Tibial artery (tissue), 4 donors: Measurements from ENCODE around the gene UVRAG.

Experiments used
- DNase-seq, 2 donors: peaks; one replicate each; pipeline ENCODE4 v3.0.0-alpha.2; 2019
- H3K27ac ChIP-seq, 2 donors: fragments of 200-600 bp; sonication (generic) in 1 of 2; 1 replicate in 1 of 2; 2 replicates in 1 of 2; pipeline ENCODE4 v1.5.1; 2018 to 2019; ENCODE audit warnings: mild to moderate bottlenecking in 1 of 2
- H3K27me3 ChIP-seq, 2 donors: fragments of 200-600 bp; sonication (generic) in 1 of 2; one replicate each; pipeline versions ENCODE4 v1.5.1 to v1.6.0; 2016 to 2019
- H3K36me3 ChIP-seq, 3 donors: fragments of 200-600 bp; sonication (generic) in 2 of 3; one replicate each; pipeline ENCODE4 v1.5.1; 2016 to 2019; ENCODE audit warnings: mild to moderate bottlenecking in 2 of 3
- H3K4me1 ChIP-seq, 4 donors: fragments of 200-600 bp; sonication (generic) in 2 of 4; 1 replicate in 3 of 4; 2 replicates in 1 of 4; pipeline ENCODE4 v1.5.1; 2016 to 2019
- H3K4me3 ChIP-seq, 2 donors: fragments of 200-600 bp; sonication (generic) in 1 of 2; 1 replicate in 1 of 2; 2 replicates in 1 of 2; pipeline ENCODE4 v1.5.1; 2018 to 2019; ENCODE audit warnings: mild to moderate bottlenecking in 2 of 2
- H3K9me3 ChIP-seq, 3 donors: fragments of 200-600 bp; sonication (generic) in 1 of 3; one replicate each; pipeline ENCODE4 v1.5.1; 2016 to 2019
- CTCF ChIP-seq, 2 experiments: fragments of 200-600 bp in 1 of 2; fragments of 450-650 bp in 1 of 2; IDR thresholded peaks; one replicate each; pipeline ENCODE4 v1.5.1; 2017 to 2019; ENCODE audit warnings: antibody characterized with exemption in 2 of 2, mild to moderate bottlenecking in 1 of 2, moderate library complexity in 1 of 2
- intact Hi-C: fragments of 100-400 bp; cut with DNase I; formaldehyde crosslinking; loops from one replicate; pipeline ENCODE4 v1.15.0; 2023; ENCODE audit warnings: low total_unique reads

Gene UVRAG

GRCh38 chr11:75884321-75884720 is 69.3 kb downstream of the UVRAG start:
- Histone ChIP-seq H3K27me3 (no peaks in the 10 kb centered on the region), H3K9me3 (no peaks in the 10 kb centered on the region), H3K4me1 (peaks cover 0 to 11% (median 0%) of the 10 kb centered on the region in 4 donors), H3K4me3 (no peak overlapping the region), H3K27ac (no peak overlapping the region), H3K36me3 (peaks cover 0 to 12% (median 0%) of the 10 kb centered on the region in 3 donors)
- intact Hi-C loops, result no loop called here
- no peak for TF ChIP-seq CTCF (IDR thresholded peaks at IDR 0.05)
- no peak for DNase-seq

DNA sequence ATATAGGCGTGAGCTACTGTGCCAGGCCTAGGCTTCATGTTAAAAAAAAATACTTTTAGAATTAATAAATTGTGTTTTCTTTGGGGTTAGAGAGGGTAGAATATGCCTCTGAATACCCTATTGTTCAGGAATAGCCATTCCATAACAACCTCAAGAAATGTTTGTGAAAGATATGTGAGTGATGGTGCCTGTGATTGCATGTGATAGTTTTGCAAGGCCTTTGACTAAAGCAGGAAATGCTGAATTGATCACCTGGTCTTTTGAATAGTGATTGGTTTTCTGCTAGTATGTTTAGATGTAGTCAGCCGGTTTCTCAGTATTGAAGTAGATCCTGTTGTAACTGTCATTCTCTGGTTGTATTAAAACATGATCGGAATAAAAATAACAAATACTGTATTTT is 73.4 kb downstream of the UVRAG start:
- no peaks in the 10 kb centered on the region for H3K9me3 ChIP-seq
- H3K4me3 ChIP-seq, result no peak overlapping the region
- TF ChIP-seq CTCF (IDR thresholded peaks at IDR 0.05), result no peak
- peaks cover 0 to 11% (median 0%) of the 10 kb centered on the region in 4 donors for H3K4me1 ChIP-seq
- no peak overlapping the region for H3K27ac ChIP-seq
- intact Hi-C loops, result no loop called here
- peaks cover 0 to 22% (median 11%) of the 10 kb centered on the region in 3 donors for H3K36me3 ChIP-seq
- no peak for DNase-seq
- no peaks in the 10 kb centered on the region for H3K27me3 ChIP-seq

- Histone ChIP-seq H3K4me1 (peaks cover 0 to under 1% (median 0%) of the 10 kb centered on the region in 4 donors), H3K9me3 (no peaks in the 10 kb centered on the region), H3K36me3 (peaks cover 0 to 22% (median 11%) of the 10 kb centered on the region in 3 donors), H3K27ac (no peak overlapping the region), H3K4me3 (no peak overlapping the region), H3K27me3 (no peaks in the 10 kb centered on the region)
- no peak for DNase-seq
- intact Hi-C loops, result loop anchor here (5.0 kb wide), 1 partner anchor 425 kb away; no protein-coding TSS in a partner anchor
- TF ChIP-seq CTCF (IDR thresholded peaks at IDR 0.05), result no peak
These were observed 77.1 kb downstream of the UVRAG start for GRCh38 chr11:75891947-75892739.

- no peak overlapping the region for H3K4me3 ChIP-seq
- H3K27me3 ChIP-seq, result no peaks in the 10 kb centered on the region
- TF ChIP-seq CTCF (IDR thresholded peaks at IDR 0.05), result no peak
- H3K9me3 ChIP-seq, result no peaks in the 10 kb centered on the region
- H3K36me3 ChIP-seq, result peaks cover 0 to 22% (median 11%) of the 10 kb centered on the region in 3 donors
- no peak overlapping the region for H3K27ac ChIP-seq
- no peak for DNase-seq
- intact Hi-C loops, result loop anchor here (5.0 kb wide), 1 partner anchor 424 kb away; no protein-coding TSS in a partner anchor
- H3K4me1 ChIP-seq, result no peaks in the 10 kb centered on the region
These were observed 78.2 kb downstream of the UVRAG start for GRCh38 chr11:75893251-75893650.

DNA sequence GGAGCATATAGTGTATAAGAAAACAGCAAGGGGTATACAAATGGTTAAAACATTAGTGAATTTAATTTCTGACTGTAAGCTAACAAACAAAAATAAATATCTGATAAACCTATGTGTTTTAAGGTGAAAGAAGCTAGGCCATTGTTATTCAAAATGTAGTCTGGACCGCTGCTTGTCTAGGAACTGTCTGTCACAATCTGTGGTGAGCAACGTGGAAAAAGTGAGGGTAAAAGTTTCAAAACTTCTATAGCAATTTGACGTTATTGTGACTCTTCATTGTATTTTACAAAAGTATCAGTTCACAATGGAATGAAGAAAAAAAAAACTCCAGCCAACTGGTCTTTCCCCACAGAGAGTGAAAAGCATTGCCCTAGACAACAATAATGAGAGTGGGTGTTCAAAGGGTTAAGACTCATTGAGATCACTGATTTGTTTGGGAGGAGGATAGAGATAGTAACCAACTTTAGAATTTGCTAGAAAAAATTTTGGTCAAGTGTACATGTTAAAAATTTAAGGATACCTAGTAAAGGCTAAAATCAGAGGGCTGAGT is 79.1 kb downstream of the UVRAG start:
- intact Hi-C loops, result loop anchor here (5.0 kb wide), 1 partner anchor 423 kb away; no protein-coding TSS in a partner anchor
- Histone ChIP-seq H3K36me3 (peaks cover 0 to 22% (median 11%) of the 10 kb centered on the region in 3 donors), H3K27ac (no peak overlapping the region), H3K4me3 (no peak overlapping the region), H3K9me3 (no peaks in the 10 kb centered on the region), H3K27me3 (no peaks in the 10 kb centered on the region), H3K4me1 (no peaks in the 10 kb centered on the region)
- no peak for TF ChIP-seq CTCF (IDR thresholded peaks at IDR 0.05)
- DNase-seq, result no peak
